ENCODE measurements around the gene ERBB4.

ERBB4 gene

DNA sequence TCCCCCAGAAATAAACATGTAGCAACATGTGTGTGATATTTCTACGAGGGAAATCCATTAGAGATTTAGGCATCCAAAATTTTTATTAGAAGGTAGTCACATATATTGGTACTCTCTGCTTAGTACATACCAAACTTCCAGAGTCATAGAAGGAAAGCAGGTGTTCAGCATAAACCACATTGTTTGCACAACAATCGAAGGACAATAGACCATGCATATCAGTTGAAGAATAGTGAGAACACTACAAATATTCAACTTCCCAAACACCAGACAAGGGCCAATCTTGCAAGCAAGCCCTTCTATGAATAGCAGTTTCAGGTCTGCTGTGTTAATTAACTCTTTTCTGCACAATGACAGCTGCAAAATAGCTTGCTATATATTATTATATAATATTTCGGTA is 702.2 kb downstream of the ERBB4 start:
- no peak for DNase-seq (ENCODE audit: low read depth, low spot score)

GRCh38 chr2:211835695-211836094 is 702.9 kb downstream of the ERBB4 start:
- no peak for DNase-seq (ENCODE audit: low read depth, low spot score)

- no peak for DNase-seq (ENCODE audit: low read depth, low spot score)
These were observed 704.9 kb downstream of the ERBB4 start for GRCh38 chr2:211833582-211834279.

DNA sequence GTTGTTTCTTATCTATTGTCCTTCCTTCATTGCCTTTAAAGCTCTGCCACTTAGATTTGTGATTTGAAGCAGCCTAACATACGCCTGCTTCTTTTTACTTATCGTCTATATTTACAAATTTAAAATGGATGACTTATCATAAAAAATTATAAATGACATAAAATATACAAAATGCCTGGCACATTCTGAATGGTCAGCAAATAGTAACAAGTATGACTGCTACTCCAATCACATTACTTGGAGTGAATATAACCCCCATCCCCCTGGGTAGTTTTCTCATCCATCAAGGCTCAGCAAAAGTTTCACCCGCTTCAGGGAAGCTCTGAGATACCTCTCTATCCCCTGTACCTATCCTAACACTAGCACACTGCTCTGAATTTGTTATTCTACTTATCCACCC is 708.9 kb downstream of the ERBB4 start:
- no peak for DNase-seq (ENCODE audit: low read depth, low spot score)

GRCh38 chr2:211823886-211824479 is 714.6 kb downstream of the ERBB4 start:
- DNase-seq (ENCODE audit: low read depth, low spot score) = no peak

DNA sequence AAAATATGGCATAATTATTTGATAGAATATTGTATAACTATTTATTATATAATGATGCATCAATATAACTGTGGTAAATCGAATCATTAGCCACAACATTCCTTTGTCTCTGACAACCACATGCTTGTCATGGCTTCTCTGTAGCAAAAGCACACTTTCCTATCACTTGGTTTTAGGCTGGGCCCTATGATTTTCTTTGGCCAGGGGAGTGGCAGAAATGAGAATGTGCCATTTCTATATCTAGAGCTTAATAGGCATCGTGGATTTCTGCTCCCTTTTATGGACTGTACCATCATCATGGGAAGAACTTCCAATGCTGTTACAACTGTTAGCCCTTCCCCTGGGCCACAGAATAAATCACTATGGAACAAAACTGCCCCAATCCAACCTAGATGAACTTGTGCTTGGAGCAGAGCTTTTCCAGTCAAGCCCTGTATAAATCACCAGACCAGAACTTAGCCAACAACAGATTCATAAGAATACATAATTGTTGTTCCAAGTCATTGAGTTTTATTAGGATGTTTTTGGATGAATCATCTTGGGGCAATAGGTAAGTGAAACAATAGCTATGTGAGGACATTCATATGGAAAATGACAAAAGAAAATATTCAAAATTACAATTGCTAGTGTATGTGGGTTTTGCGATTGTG is 715.8 kb downstream of the ERBB4 start:
- no peak for DNase-seq (ENCODE audit: low read depth, low spot score)

- no peak for DNase-seq (ENCODE audit: low read depth, low spot score)
These were observed 721.8 kb downstream of the ERBB4 start for GRCh38 chr2:211816754-211817153.

DNA sequence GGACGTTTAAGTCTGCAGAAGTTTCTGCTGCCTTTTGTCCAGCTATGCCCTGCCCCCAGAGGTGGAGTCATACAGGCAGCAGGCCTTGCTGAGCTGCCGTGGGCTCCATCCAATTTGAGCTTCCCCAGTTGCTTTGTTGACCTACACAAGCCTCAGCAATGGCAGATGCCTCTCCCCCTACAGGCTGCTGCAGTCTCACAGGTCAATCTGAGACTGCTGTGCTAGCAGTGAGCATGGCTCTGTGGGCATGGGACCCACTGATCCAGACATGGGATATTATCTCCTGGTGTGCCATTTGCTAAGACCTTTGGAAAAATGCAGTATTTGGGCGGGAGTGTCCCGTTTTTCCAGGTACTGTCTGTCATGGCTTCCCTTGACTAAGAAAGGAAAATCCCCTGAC is 726.0 kb downstream of the ERBB4 start:
- DNase-seq (ENCODE audit: low read depth, low spot score) = no peak

DNA sequence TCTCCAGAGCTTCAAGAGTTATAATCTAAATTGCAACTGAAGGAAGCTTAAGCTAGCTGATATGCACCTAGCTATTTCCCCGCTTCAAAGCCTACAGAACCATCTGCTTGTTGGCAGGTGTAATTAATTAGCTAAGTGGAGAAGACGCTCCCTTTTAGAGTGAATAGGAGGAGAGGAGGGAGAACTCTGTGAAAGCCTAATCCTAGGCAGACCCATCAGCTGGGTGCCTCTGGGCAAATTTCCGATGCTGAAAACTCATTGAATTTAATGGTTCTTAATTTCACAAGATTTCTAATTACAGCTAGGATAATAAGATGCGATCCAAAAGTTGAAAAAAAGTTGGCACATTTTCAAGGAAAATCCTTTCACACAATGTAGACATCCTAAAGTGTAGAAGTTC is 735.9 kb downstream of the ERBB4 start:
- DNase-seq (ENCODE audit: low read depth, low spot score) = no peak

DNA sequence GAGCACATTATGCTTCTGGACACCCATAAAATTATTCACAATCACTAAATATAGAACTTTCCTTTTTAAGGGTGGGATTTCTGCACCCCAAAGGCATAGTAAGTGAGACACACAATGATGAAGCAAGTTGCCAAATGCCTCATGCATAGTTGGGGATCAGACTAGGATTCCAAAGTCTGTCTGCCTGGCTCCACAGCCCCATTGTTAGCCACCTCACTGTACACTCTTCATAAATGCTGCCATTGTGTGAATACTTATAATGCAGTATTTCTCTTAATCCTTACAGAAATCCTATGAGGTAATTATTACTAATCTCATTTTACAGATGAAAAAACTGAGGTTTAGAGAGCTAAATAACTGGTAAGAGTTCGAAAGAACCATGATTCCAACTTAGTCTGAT is 738.6 kb downstream of the ERBB4 start:
- no peak for DNase-seq (ENCODE audit: low read depth, low spot score)

DNA sequence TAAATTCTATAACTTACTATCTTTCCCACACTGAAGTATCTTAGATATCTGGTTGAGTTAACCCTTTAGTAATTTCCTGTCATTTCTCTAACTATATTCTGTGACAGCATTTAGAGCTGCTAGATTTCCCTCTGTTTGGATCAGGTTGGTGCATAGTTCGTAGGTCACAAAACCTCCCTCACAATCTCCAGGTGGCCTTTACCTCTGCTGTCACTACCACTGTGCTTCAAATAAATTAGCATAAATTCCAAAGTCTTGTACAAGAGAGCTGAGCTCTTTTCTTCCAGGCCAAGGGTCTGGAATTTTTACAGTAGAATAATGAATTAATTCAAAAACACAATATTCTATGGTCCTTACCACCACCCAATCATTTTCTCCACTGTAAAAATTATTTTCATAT is 739.7 kb downstream of the ERBB4 start:
- no peak for DNase-seq (ENCODE audit: low read depth, low spot score)

GRCh38 chr2:211793690-211794089 is 744.9 kb downstream of the ERBB4 start:
- no peak for DNase-seq (ENCODE audit: low read depth, low spot score)

DNA sequence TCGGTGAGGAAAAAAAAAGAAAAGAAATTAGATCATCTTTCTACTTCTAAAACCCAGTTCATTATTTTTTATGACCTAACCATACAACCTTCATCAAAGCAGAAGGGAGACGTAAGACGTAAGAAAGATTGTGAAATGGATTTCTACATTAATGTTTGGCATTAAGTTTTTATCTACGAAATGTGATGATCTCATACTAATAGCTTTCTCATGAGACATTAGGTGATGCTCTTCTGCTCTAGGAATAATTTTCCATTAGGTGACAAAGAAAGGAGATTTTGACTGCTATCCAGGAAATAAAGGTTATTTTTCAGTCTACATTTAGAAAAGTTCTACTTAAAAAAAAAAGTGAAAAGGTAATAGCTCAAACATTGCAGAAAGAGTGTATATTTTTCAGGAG is 748.6 kb downstream of the ERBB4 start:
- no peak for DNase-seq (ENCODE audit: low read depth, low spot score)

- no peak for DNase-seq (ENCODE audit: low read depth, low spot score)
These were observed 771.9 kb downstream of the ERBB4 start for GRCh38 chr2:211766689-211767088.

DNA sequence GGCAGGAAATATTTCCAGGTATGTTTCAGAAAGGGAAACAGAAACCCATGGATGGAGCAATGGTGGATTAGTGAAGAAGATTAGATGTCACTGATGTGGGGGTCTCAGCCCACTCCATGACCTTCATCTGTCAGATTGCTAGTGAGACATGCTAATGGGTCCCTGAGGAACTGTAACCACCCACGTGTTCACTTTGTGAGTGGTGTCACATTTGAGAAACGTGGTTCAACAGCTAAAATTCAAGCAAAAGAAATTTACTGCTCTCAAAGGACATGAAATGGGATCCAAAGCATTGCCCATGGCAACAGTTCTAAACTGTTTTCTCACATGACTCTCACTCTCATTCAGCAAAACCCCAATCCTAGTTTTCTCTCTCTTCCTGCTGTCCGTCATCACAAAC is 776.1 kb downstream of the ERBB4 start:
- DNase-seq (ENCODE audit: low read depth, low spot score) = no peak

DNA sequence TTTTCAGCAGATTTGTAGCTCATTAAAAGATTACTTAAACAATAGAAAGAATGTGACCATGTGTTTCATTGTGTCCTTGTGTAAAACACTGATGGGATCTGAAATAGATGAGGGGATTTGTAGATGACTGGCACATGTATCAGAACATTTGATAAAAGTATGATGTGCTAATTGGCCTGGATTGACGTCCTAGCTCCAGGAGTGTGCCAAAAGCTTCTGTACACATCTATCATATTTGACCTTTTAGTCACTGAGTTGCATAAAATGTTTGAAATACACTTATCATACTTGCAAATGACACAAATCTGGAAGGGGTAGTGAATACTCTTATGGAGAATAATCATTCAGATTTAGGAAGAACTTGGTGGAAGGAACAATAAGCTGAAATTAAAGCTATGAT is 778.5 kb downstream of the ERBB4 start:
- no peak for DNase-seq (ENCODE audit: low read depth, low spot score)

- no peak for DNase-seq (ENCODE audit: low read depth, low spot score)
These were observed 782.3 kb downstream of the ERBB4 start for GRCh38 chr2:211756266-211756665.

- DNase-seq (ENCODE audit: low read depth, low spot score) = no peak
These were observed 783.4 kb downstream of the ERBB4 start for GRCh38 chr2:211755187-211755586.

DNA sequence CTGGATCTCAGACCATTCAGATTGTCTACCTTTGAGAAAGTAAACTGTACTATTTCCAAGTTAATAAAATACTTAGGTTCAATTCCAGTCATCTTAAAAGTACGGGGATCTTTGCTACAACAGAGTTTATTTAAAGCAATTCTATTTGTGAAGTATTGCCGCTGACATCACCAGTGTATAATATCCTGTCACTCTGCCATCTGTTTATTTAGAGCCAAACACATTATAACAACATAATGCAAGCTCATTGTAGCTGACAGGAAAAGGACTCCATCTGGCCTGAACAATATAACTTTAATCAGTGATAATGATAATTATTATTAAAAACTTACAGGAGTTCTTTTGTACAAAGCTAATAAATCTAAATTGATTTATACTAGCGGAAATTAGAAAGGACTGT is 786.8 kb downstream of the ERBB4 start:
- no peak for DNase-seq (ENCODE audit: low read depth, low spot score)

GRCh38 chr2:211748339-211748738 is 790.3 kb downstream of the ERBB4 start:
- no peak for DNase-seq (ENCODE audit: low read depth, low spot score)

DNA sequence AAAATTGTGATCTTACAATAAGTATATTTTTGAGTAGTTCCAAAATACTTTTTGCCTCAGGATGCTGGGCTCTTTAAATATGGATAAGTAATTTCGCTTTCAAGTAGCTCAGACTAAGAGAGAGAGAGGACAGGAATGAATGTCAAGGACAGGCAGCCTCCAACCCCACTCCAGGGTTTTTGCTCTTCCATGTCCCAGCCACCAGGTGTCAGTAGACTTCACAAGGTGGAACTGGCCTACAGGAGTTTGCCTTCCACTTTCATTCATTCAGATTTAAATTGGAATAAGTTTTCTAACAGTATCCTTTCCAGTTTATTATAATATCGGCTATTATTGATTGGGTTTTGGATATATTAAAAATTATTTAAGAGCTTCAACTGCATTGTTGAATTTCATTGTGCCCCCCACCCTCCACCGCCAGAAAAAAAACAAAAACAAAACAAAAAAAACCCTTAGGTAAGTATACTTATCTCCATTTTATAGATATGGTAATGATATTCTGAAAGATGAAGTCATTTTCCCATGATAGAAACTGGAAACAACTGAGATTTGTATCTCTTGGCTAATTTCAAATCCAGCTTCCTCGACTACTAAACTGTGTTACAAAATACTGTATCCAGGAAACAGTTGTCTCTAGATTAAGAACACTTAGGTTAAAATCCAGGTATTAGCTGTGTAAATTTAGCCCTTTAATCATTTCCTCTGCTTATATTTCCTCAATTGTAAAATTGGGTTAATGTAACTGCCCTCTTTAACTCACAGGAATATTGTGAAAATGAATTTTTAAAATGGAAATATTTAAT is 793.1 kb downstream of the ERBB4 start:
- peak; percentile 12 for DNase-seq (ENCODE audit: low read depth, low spot score)

DNA sequence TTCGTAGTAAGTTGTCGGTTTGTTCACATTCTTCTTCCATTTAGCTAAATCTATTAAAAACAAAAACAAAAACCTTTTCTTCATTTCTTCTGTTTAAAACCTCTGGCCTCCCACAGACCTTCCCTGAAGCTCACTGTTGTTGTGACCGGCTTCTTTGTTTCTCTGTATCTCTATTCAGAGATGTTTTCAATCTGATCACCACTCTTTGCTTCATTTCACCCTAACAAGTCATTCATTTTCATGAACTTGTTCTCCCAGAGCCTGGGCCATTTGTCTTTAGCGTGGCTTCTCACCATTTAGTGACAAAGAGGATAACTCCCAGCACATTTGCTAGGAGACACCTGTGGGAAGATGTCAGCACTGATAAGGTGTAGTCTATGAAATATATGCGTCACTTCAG is 794.2 kb downstream of the ERBB4 start:
- no peak for DNase-seq (ENCODE audit: low read depth, low spot score)
